BLaER1 (cell line): ENCODE data around the gene GJD3.

Experiments used
- H3K27ac ChIP-seq: shearing (Covaris generic); formaldehyde crosslinking; 2 replicates; pipeline ENCODE4 v1.8.1; 2022
- H3K27me3 ChIP-seq: shearing (Covaris generic); formaldehyde crosslinking; 2 replicates; pipeline ENCODE4 v1.8.1; 2022
- H3K36me3 ChIP-seq: shearing (Covaris generic); formaldehyde crosslinking; 2 replicates; pipeline ENCODE4 v1.8.1; 2022
- H3K4me1 ChIP-seq: shearing (Covaris generic); formaldehyde crosslinking; 2 replicates; pipeline ENCODE4 v1.8.1; 2022
- H3K4me2 ChIP-seq: shearing (Covaris generic); formaldehyde crosslinking; 2 replicates; pipeline ENCODE4 v1.8.1; 2022
- H3K4me3 ChIP-seq: shearing (Covaris generic); formaldehyde crosslinking; 2 replicates; pipeline ENCODE4 v1.8.1; 2022
- H3K9ac ChIP-seq: shearing (Covaris generic); formaldehyde crosslinking; 2 replicates; pipeline ENCODE4 v1.8.1; 2022
- H3K9me3 ChIP-seq: shearing (Covaris generic); formaldehyde crosslinking; 2 replicates; pipeline ENCODE4 v1.8.1; 2022
- H4K20me1 ChIP-seq: shearing (Covaris generic); formaldehyde crosslinking; 2 replicates; pipeline ENCODE4 v1.8.1; 2022
- Cebpa-rat ChIP-seq: shearing (Covaris generic); IDR thresholded peaks from 2 replicates; pipeline ENCODE4 v1.8.1; 2022

Gene GJD3

DNA sequence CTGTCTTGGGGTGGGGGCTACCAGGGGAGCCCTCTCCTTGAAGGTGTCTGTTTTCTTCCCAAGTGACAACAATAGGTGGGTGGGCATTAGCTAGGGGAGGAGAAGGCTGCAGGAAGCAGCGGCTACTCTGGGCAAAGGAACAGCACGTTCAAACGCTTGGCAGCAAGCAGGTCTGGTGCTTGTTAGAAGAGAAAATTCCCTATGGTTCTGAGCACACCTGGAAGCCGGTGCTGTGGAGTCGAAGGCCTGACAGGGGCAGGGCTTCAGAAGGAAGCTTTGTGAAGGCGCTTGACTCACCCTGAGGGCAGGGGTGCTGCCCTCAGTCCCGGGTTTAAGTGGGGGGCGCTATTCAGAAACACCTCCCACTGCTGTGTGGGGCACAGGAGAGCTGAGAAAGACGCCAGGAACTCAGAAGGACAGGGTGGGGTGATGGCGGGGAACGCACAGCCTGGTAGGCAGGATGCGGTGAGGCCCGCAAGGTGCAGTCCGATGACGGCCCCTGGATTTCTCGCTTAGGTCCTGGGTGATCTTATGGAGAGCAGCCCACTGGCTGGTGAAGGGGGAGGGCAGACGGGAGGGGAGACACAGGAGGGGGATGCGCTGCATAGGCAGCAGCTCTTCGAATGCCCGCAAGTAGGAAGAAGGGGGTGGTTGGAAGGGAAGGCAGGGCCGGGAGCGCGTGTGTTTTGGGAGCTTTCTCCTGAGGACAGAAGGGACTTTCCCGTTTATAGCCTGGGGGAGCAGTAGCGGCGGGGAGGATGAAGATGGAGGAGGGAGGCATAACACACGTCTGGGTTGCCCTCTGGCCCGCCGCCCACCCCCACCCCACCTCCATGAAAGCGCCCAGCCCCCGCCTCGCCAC, 3.2 kb downstream of the GJD3 start:
- H3K4me1 ChIP-seq: peaks cover 46% of the 10 kb centered on the region
- no peaks in the 10 kb centered on the region for H3K9me3 ChIP-seq
- no peak overlapping the region for H3K27ac ChIP-seq
- no peak overlapping the region for H3K9ac ChIP-seq
- H3K4me2 ChIP-seq: peak overlapping the region; percentile 19; the same call in 1 of the 2 replicates
- peaks cover under 1% of the 10 kb centered on the region for H3K36me3 ChIP-seq
- H4K20me1 ChIP-seq: no peaks in the 10 kb centered on the region
- no peak for TF ChIP-seq Cebpa-rat
- H3K27me3 ChIP-seq: peaks cover 25% of the 10 kb centered on the region
- no peak overlapping the region for H3K4me3 ChIP-seq

DNA sequence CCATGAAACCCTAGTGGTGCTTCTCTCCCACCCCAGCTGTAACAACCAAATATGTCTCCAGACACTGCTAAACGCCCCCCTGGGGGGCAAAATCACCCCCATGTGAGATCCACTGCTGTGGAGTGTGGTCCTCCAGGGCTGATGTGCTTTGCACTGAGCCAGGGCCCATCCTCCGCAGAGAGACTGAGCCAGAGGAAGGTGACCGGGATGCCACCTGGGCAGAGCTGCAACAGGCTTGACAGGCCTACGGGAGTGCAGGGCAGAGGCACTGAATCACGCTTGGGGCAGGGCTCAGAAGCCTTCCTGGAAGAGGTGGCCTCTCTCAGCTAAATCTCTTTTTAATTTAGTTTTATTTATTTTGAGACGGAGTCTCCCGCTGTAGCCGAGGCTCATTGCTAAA, 4.4 kb downstream of the GJD3 start:
- no peak overlapping the region for H3K4me3 ChIP-seq
- H3K27me3 ChIP-seq: peaks cover 25% of the 10 kb centered on the region
- H3K36me3 ChIP-seq: peaks cover 11% of the 10 kb centered on the region
- H3K27ac ChIP-seq: no peak overlapping the region
- TF ChIP-seq Cebpa-rat: no peak
- H3K9me3 ChIP-seq: no peaks in the 10 kb centered on the region
- no peak overlapping the region for H3K9ac ChIP-seq
- H3K4me1 ChIP-seq: peaks cover 44% of the 10 kb centered on the region
- H3K4me2 ChIP-seq: no peak overlapping the region
- no peaks in the 10 kb centered on the region for H4K20me1 ChIP-seq

DNA sequence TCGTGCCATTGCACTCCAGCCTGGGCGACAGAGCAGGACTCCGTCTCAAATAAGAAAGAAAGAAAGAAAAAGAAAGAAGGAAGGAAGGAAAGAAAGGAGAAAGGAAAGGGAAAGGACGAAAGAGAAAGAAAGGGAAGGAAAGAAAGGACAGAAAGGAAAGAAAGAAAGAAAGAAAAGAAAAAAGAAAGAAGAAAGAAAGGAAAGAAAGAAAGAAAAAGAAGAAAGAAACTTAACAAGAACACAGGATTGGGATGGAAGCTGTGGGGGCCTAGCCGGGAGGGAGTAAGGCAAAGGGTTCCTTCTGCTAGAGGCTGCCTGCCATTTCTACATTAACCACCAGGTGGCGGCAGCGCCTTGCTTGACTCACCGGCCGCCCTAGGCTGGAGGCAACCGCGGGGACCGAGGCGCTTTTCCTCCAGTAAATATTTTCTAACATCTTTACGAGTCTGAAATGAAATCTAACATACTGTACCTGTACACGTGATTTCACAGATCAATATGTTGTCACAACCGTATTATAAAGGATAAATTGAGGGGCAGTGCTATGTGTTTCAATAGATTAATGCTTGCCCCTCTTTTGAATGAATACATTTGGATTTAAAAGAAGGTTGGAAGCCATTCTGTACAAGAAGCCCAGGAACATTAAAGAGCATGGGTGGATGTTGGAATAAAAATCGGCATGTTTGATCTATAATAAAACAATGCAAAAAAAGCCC, 6.1 kb downstream of the GJD3 start:
- no peaks in the 10 kb centered on the region for H3K9me3 ChIP-seq

DNA sequence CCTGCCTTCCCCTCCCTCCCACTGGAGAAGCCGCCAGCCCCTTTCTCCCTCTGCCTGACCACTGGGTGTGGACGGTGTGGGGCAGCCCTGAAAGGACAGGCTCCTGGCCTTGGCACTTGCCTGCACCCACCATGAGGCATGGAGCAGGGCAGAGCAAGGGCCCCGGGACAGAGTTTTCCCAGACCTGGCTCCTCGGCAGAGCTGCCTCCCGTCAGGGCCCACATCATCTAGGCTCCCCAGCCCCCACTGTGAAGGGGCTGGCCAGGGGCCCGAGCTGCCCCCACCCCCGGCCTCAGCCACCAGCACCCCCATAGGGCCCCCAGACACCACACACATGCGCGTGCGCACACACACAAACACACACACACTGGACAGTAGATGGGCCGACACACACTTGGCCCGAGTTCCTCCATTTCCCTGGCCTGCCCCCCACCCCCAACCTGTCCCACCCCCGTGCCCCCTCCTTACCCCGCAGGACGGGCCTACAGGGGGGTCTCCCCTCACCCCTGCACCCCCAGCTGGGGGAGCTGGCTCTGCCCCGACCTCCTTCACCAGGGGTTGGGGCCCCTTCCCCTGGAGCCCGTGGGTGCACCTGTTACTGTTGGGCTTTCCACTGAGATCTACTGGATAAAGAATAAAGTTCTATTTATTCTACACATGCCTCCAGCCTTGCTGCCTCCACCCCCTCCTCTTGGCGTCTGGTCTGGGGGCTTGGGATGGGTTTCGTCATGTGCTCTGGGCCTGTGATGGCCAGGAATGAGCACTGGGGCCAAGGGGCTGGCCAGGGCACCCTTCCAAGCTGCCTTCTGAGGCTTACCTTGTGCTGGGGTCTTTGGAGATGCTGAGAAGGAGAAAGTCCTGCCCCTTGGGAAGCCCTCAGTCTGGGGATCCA, 7.3 kb downstream of the GJD3 start:
- Histone ChIP-seq H3K36me3 (peaks cover 36% of the 10 kb centered on the region), H3K4me2 (no peak overlapping the region), H3K9ac (no peak overlapping the region; the same call in 1 of the 2 replicates), H3K27me3 (peaks cover 3% of the 10 kb centered on the region; the same call in 1 of the 2 replicates), H3K9me3 (no peaks in the 10 kb centered on the region), H3K4me1 (peaks cover 43% of the 10 kb centered on the region), H4K20me1 (no peaks in the 10 kb centered on the region; the same call in 1 of the 2 replicates), H3K4me3 (no peak overlapping the region), H3K27ac (no peak overlapping the region)
- no peak for TF ChIP-seq Cebpa-rat

More for the DNA sequence above, 6.1 kb downstream of the GJD3 start:
- H3K4me1 ChIP-seq: peaks cover 40% of the 10 kb centered on the region
- H4K20me1 ChIP-seq: no peaks in the 10 kb centered on the region
- H3K36me3 ChIP-seq: peaks cover 26% of the 10 kb centered on the region
- H3K27me3 ChIP-seq: peaks cover 15% of the 10 kb centered on the region
- peak overlapping the region; percentile 56 for H3K4me2 ChIP-seq
- no peak overlapping the region for H3K9ac ChIP-seq
- H3K4me3 ChIP-seq: no peak overlapping the region
- no peak overlapping the region for H3K27ac ChIP-seq
- no peak for TF ChIP-seq Cebpa-rat

- Histone ChIP-seq H4K20me1 (no peaks in the 10 kb centered on the region; the same call in 1 of the 2 replicates), H3K4me3 (no peak overlapping the region), H3K27ac (no peak overlapping the region), H3K4me2 (no peak overlapping the region), H3K9ac (no peak overlapping the region), H3K4me1 (peaks cover 45% of the 10 kb centered on the region), H3K9me3 (no peaks in the 10 kb centered on the region), H3K36me3 (peaks cover 40% of the 10 kb centered on the region), H3K27me3 (no peaks in the 10 kb centered on the region)
- no peak for TF ChIP-seq Cebpa-rat
Observed at GRCh38 chr17:40355804-40356758, 8.5 kb downstream of the GJD3 start.

DNA sequence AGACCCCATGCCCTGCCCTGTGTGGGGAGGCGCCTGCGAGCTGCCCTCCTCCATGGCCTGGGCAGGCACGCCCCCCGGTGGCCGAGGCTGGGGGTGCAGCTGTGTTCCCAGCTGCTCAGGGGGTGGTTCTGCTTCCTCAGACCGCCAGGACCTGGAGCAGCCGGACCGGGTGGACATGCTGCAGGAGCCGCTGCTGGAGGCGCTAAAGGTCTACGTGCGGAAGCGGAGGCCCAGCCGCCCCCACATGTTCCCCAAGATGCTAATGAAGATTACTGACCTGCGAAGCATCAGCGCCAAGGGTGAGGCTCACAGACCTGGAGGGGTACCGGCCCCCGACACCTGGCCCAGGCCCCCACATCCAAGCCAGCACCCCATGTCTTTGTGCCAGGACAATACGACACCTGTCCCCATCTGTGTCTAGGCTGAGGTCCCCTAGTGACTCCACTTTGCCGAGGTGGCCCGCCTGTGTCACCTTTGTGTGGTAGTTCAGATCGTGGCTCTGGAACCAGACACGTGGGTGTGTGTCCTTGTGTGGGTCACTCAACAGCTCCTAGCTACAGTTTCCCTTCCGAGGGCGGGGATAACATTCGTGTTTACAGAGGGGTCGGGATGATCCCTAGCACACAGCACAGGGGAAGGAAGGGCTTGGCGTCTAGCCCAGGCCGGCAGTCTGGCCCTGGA, 9.3 kb downstream of the GJD3 start:
- Histone ChIP-seq H3K4me1 (peaks cover 53% of the 10 kb centered on the region), H3K9ac (no peak overlapping the region), H3K27ac (no peak overlapping the region), H3K4me3 (no peak overlapping the region), H3K4me2 (peak overlapping the region; percentile 24; the same call in 1 of the 2 replicates), H4K20me1 (peaks cover 5% of the 10 kb centered on the region; the same call in 1 of the 2 replicates), H3K9me3 (no peaks in the 10 kb centered on the region), H3K27me3 (no peaks in the 10 kb centered on the region), H3K36me3 (peaks cover 44% of the 10 kb centered on the region)
- no peak for TF ChIP-seq Cebpa-rat

GRCh38 chr17:40354221-40355122, 10.1 kb downstream of the GJD3 start:
- peaks cover 13% of the 10 kb centered on the region for H4K20me1 ChIP-seq
- H3K27ac ChIP-seq: no peak overlapping the region
- no peaks in the 10 kb centered on the region for H3K27me3 ChIP-seq
- peak overlapping the region; percentile 24; the same call in 1 of the 2 replicates for H3K4me2 ChIP-seq
- H3K4me3 ChIP-seq: no peak overlapping the region
- H3K9me3 ChIP-seq: no peaks in the 10 kb centered on the region
- H3K4me1 ChIP-seq: peaks cover 57% of the 10 kb centered on the region
- no peak for TF ChIP-seq Cebpa-rat
- no peak overlapping the region for H3K9ac ChIP-seq
- H3K36me3 ChIP-seq: peaks cover 52% of the 10 kb centered on the region
